Measurements from ENCODE around the gene MXRA8.

GRCh38 chr1:1322418-1322817 lies 35.9 kb downstream of the MXRA8 start:
- TF ChIP-seq EZH2phosphoT487 (IDR thresholded peaks at IDR 0.05; ENCODE audit: low read depth, severe bottlenecking, unreplicated experiment) (no peak), CTCF (IDR thresholded peaks at IDR 0.05; ENCODE audit: poor library complexity) (no peak)
